ENCODE results near the gene DMAP1.

Gene DMAP1

GRCh38 chr1:44228218-44228617, 14.9 kb downstream of the DMAP1 start:
- no peak for DNase-seq (ENCODE audit: low read depth, low spot score)

DNA sequence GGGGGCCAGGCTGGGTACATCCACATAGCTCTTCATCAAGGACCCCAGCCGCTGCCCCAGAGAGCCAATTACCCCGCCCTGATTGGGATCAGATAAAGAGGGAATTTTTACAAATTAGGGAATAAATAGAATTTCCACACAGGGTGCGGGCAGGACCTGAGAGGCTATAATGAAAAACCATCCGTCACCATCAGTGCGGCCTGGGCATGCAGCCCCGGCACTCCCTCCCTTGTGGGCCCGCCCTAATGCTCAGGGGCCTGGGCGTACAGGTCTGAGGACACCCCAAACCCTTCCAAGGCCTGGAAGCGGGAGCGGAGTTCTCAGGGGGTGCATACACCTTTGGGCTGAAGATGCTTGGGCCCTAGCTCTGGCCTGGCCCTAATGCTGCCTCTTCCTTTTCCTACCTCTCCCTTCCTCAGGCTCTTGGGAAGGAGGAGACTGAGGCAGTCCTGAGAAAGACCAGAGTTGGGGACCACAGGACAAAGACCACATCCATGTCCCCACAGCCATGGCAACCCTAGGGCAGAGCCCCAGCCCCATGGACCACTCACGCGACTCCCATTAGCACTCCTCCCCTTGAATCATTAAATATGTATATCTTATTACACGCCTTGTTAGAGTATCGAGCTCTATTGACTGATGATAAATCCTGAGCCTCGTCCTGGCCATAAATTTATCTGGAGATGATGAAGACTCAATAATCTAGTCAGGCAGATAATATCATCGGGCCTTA, 16.3 kb downstream of the DMAP1 start:
- DNase-seq (ENCODE audit: low read depth, low spot score) = no peak

DNA sequence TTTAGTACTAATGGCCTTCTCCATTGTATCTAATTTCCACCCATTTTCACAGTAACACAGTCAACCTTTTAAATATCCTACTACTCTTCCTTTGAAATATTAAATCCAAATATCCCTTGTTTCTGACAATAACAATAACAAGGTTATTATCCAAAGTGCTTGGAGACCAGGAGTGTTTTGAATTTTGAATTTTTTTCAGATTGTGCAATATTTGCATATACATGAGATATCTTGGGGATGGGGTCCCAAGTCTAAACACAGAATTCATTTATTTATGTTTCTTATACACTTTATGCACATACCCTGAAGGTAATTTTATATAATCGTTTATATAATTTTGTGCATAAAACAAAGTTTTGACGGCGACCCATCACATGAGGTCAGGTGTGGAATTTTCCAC, 17.5 kb downstream of the DMAP1 start:
- DNase-seq (ENCODE audit: low read depth, low spot score) = no peak

DNA sequence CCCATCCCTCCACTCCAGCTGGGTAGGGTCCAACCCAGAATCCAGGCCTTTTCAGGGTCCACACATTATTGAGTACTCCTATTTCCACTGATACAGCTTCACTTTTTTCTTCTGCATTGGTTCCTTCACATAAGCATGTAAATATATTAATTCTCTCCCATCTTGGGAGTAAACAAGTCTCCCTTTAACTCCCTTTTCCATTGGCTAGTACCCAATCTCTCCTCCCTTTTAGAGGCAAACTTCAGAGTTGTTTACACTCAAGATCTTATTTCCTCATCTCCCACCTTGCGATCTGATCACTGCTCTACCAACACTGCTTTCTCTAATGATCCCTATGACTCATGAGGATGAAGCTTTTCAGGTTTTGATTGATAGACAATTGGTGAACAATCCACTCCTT, 20.3 kb downstream of the DMAP1 start:
- DNase-seq (ENCODE audit: low read depth, low spot score) = no peak

GRCh38 chr1:44235808-44236207, 22.5 kb downstream of the DMAP1 start:
- no peak for DNase-seq (ENCODE audit: low read depth, low spot score)

DNA sequence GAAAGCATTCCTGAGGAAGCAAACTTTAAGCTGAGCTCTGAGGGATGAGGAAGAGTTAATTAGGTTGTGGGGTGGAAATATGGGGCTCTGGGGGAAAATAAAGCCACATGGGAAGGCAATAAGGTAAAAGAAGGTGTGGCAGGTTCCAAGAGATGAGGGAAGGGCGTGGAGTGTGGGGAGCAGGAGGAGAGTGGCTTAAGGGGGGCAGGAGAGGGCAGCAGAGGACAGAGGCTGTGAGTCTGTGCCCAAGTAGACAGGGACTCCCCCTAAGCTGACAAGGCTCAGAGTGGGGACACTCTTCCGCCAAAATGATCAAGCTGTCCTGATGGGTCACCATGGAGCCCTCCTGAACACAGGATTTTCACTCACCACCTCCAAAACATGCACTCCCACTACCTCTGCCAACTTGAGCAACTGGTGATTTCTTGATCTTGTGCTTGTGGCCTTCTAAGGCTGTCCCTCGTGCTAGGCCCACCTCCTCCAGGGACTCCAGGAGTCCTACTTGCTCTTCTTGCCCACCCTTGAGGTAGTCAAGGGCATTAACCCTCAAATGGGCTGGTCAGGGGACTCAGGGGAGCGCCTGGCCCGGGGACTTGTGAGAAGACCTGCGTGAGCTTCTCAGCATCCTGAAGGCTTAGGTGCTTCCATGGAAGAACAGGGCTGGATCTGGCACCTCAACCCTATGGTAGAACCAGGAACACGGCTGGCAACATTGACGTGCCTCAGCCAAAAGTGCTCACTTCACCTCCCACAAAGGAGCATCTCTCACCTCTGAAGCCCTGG, 23.4 kb downstream of the DMAP1 start:
- no peak for DNase-seq (ENCODE audit: low read depth, low spot score)

GRCh38 chr1:44237721-44238457, 24.6 kb downstream of the DMAP1 start:
- peak; percentile 97 for DNase-seq (ENCODE audit: low read depth, low spot score)

- DNase-seq (ENCODE audit: low read depth, low spot score) = no peak
These were observed 25.4 kb downstream of the DMAP1 start for GRCh38 chr1:44238660-44239059.

DNA sequence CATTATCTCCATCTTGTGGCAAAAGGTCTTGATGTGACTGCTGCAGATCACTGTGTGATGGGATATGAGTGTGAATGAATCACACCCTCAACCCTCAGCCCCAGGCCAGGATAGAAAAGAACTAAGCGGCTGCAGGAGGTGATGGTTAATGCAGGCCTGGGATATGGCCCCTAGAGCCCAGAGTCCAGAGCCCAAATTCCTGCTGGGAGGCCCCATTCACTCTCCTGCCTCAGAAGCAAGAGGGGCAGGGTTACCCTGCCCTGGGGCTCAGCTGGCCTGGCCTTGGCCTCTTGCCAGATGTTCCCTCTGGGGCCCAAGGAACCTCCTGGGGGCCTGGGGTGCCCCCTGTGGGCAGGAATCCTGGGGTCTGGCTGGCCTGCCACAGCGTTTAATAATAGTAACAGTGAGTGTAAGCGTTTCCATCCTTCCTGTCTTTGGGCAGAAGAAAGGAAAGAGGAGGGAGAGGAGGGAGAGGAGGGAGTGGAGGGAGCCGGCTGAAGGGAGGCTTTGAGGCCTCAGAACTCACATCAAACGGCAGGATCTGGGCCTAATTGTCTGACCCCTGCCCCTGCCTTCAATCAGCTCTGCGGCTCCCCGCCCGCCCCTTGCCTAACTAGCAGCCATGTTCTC, 26.2 kb downstream of the DMAP1 start:
- peak; percentile 79 for DNase-seq (ENCODE audit: low read depth, low spot score)

DNA sequence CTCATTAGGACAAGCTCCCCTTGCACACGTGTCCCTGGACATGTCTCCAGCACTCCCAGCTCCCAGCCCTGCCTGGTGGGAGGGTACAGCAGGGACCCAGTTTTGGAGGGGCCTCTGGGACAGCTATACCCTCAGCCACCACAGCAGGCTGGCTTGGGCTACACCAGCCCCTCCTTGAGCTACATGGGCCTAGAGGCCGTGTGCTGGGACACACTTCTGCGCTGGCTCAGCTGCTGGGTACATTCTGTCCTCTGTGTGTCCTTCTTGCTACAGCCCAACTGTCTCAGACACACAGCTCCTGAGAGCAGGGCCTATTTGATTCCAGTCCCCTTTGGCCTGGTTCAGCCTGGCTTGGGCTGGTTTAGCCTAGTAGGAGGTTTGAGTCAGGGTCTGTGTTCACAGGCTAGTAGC, 26.7 kb downstream of the DMAP1 start:
- peak; percentile 36 for DNase-seq (ENCODE audit: low read depth, low spot score)

GRCh38 chr1:44240802-44241671, 27.8 kb downstream of the DMAP1 start:
- DNase-seq (ENCODE audit: low read depth, low spot score) = no peak

DNA sequence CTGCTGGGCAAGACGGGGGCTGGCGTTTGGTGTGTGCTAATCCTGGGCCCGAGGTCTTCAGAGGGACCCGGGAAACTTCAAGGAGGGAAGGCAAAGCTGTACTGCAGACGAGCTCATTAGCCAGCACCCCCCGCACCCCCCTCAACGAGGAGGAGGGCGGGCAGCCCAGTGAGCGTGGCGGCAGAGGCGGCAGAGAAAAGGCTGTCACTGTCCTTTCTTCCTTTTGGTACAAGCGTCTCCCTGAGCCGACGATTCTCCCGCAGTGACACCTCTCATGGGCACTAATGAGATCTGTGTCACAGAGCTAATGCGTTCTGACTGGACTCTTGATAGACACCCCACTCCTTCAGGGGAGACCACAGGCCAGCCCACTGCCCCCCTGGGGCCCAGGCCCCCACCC, 29.5 kb downstream of the DMAP1 start:
- no peak for DNase-seq (ENCODE audit: low read depth, low spot score)

DNA sequence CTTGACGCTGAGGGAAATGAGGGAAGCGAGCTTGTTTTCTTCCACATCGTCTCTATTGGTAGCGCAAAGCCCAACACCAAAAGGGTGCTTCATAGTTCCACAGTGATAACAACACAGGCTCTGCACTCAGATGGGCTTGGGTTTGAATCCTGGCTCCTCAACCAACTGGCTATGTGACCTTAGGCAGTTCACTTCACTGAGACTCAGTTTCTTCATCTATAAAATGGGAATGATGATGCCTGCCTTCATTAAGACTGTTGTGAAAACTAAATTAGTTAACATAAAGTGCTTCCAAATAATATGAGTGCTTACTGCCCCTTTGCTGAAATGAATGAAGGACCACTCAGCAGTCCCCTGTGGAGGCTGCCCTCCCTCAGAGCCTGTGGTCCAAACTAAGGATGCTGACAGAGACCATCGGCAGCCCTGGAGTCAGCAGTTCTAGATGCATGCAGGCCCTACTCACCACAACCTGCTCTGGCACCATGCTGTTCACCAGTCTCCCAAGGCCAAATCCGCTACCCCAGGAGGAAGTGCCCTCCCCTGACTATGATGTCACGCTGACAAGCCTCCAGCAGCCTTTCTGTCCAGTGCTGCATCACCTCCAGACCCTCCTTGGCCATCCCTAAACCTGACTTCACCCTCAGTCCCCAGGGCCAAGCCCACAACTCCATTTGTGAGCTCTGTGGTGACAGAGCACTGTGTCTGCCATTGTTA, 30.7 kb downstream of the DMAP1 start:
- DNase-seq (ENCODE audit: low read depth, low spot score) = no peak

GRCh38 chr1:44244986-44245385, 31.7 kb downstream of the DMAP1 start:
- no peak for DNase-seq (ENCODE audit: low read depth, low spot score)

- no peak for DNase-seq (ENCODE audit: low read depth, low spot score)
These were observed 33.5 kb downstream of the DMAP1 start for GRCh38 chr1:44246806-44247205.

GRCh38 chr1:44249543-44249942, 36.3 kb downstream of the DMAP1 start:
- no peak for DNase-seq (ENCODE audit: low read depth, low spot score)

- DNase-seq (ENCODE audit: low read depth, low spot score) = no peak
These were observed 37.0 kb downstream of the DMAP1 start for GRCh38 chr1:44250068-44250781.

GRCh38 chr1:44251486-44251885, 38.2 kb downstream of the DMAP1 start:
- DNase-seq (ENCODE audit: low read depth, low spot score) = no peak

GRCh38 chr1:44251989-44252671, 38.9 kb downstream of the DMAP1 start:
- DNase-seq (ENCODE audit: low read depth, low spot score) = no peak
